NCI-H1105 treated with DMSO at 0.1 percent for 48 hours (cell line): ENCODE measurements around the gene ADH6.
"Not testable (repeated sequence)": the region's sequence is repeated elsewhere in the genome, so short reads cannot be mapped to it uniquely, and the experiment has no call there.

Experiments
- DNase-seq: peaks from one replicate; lab custom pipeline; 2025; lab: John Stamatoyannopoulos, UW

The ADH6 gene

DNA sequence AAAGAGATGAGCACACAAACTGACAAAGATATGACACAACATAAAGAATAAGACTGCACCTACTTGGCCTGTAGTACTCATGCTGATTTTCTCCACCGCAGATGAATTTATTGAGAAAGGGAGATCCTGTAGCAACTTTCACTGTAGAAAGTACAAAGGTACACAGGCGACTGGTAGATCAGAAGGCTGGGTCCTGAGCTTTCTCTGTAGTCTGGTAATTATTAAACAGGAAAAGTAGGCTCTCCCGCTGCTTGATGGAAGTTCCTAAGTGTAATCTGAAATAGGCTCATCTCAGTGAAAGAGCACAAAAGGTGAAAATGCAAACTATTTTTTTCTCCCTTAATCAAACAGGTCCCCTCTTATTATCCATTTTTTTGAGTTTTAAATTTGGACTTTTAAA lies at the start of gene ADH6:
ADH6 (minus strand) TSS at position 175 of the 400 bp plus-strand sequence; CDS start at position 81, 94 bp downstream.
- DNase-seq, result no peak

- no peak for DNase-seq
Observed at GRCh38 chr4:99264927-99265326, 45.9 kb upstream of the ADH6 start.

- no peak for DNase-seq
Observed at GRCh38 chr4:99252746-99253145, 33.7 kb upstream of the ADH6 start.

GRCh38 chr4:99248714-99249113 lies 29.7 kb upstream of the ADH6 start:
- no peak for DNase-seq

DNA sequence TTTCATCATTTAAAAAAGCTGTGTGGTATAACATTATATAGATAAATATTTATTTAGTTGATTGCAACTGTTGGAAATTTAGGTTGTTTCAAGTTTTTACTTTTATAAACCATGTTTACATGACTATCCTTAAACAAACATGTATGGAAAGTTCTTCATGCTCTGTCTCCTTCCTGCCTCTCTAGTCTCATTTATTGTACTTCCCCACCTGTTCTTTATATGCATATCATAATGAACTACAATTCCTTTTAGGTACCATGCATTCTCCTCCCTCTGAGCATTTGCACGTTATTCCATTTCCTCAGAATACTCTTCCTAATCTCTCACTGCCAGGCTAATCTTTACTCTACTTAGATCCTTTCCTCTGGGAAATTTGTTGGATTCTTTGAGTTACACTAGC lies 16.9 kb upstream of the ADH6 start:
- DNase-seq, result no peak

DNA sequence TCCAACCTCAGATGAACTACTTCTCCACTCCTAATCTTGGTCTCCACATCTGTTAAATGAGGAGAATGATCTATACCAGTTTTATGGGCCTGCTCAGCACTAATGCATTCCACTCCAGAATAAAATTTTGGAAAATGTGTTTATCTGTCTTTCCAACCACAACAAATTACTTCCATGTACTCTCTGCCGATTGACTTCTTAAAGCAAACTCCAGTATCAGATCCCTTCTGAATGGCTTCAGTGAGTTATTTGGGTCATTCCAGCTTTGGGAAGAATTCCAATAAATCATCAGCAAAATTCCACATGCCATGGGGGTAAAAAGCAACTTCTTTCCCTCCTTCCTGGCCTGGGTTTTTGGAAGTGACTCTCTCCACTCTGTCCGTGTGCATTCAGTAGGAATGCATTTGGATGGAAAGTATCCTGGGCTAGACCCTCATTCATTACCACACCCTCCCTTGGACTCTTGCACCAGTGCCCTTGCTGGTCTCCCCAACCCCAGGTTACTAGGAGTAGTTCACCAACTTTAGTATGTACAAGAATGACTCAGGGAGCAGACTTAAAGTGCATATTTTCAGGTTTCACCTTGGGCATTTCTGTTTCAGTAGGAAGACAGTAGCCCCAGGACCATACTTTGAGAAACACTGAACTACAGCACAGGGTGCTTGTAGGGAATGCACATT lies 15.4 kb upstream of the ADH6 start:
- DNase-seq, result no peak

GRCh38 chr4:99233397-99233796 lies 14.4 kb upstream of the ADH6 start:
- DNase-seq, result not testable (repeated sequence)

GRCh38 chr4:99228706-99229105 lies 9.7 kb upstream of the ADH6 start:
- not testable (repeated sequence) for DNase-seq

- not testable (repeated sequence) for DNase-seq
Observed at GRCh38 chr4:99227646-99228045, 8.6 kb upstream of the ADH6 start.

GRCh38 chr4:99221980-99222379 lies 2.9 kb upstream of the ADH6 start:
- no peak for DNase-seq

GRCh38 chr4:99219479-99219878 lies 433 bp upstream of the ADH6 start:
- no peak for DNase-seq

DNA sequence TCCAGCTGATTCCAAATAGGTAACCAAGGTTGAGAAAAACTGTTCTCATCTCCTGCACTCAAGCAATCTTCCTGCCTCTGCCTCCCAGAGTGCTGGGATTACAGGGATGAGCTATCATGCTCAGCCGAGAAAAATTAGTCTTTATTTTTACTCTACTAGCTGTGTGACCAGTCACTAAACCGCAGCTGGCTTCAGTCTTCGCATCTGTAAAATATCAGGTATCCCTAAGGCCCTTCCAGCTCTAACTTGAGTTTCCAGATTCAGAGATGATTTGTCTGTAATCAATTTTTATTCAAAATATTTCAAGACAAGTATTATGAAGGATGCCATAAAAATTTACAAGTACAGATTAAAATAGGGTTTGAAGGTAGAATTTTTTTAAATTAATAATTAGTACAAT lies 3.5 kb downstream of the ADH6 start:
- DNase-seq, result no peak

DNA sequence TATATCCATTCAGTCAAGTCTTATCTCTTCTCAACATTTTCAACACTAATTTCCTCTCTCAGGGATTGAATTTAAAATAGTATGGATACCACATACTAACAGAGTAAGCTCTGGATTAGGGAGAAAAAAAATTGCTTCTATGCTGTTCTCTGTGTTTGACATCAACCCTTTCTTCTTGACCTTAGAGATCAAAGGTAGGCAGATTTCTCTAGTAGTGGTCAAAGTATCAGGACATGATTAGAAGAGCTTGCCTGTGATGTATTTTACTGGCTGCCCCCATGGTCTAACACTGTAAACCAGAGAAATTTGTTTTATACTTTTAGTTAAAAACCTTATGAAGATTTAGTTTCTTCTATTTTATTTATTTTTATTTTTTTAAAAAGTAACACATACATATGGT lies 8.3 kb downstream of the ADH6 start:
- DNase-seq, result no peak

DNA sequence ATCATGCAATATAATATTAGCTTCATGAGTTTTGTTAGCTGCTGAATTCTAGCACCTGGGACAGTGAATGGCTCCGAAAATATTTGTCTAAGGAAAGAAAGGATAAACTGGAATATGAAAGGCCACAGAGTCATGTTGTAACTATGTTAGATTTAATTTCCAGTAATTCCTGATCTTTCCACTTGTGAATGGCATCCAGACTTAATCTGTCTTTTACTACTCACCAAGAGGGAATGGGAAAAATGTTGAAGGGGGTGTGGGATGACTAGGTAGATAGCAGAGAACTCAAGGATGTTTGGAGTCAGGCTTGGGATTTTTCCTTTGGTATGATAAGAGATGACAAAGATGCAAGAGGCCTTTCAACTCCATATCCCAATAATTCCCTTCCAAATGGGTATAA lies 9.4 kb downstream of the ADH6 start:
- no peak for DNase-seq

- DNase-seq, result no peak
Observed at GRCh38 chr4:99208719-99209075, 10.3 kb downstream of the ADH6 start.

DNA sequence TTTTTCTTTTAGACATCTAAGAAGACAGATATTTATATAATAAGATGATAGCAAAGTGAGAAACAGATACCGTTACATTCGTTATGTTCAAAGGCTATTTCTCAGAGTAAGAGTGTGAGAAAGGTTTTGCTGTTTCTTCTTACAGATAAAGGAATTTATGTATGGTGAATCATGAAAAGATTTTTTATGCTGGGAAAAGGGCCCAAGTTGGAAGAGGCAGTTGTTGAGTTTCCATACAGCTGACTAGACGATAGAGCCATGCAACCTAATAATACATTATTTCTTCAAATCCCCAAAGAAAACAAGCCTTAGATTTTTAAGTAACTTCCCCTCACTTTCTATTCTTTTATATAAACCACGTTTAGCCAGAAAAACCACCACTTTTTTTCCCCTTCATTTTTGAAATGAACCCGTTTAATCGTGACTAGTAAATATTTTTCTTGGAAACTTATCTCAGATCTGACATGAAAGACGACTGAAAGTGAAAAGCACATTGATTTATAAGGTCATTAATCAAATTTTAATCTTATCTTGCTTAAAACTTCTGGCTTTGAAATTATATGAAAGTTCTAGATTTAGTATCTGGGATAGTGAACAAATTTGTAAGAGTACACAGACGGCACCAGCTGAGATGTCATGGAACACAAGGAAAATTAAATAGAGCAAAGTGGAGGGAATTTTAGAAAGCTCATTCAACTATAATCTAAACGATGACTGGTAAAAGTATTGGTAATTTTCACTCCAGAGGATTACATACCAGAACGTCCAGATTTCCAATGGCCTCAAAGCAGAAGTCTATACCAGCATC lies 10.9 kb downstream of the ADH6 start:
- DNase-seq, result no peak

- DNase-seq, result no peak
Observed at GRCh38 chr4:99207069-99207743, 11.8 kb downstream of the ADH6 start.

- DNase-seq, result no peak
Observed at GRCh38 chr4:99205153-99205979, 13.7 kb downstream of the ADH6 start.

- no peak for DNase-seq
Observed at GRCh38 chr4:99202536-99202935, 16.5 kb downstream of the ADH6 start.

DNA sequence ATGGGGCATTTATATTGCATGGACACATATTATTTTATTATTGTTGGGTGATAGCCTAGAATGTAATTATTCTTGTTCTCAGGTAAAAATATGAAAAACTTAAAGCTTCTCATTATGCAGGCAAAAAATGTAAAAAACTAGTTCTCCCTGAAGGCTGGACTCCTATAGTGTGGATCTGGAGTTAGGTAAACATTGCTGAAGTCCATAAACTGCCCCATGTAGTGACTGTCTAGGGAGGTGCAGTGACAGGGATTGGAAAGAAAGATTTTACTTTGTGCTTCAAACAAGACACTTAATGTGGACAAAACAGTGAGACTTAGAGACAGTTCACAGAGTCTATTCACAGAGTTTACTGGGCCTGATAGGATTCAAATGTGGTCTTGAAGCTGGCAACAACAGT lies 17.0 kb downstream of the ADH6 start:
- no peak for DNase-seq

GRCh38 chr4:99201690-99202089 lies 17.4 kb downstream of the ADH6 start:
- no peak for DNase-seq

DNA sequence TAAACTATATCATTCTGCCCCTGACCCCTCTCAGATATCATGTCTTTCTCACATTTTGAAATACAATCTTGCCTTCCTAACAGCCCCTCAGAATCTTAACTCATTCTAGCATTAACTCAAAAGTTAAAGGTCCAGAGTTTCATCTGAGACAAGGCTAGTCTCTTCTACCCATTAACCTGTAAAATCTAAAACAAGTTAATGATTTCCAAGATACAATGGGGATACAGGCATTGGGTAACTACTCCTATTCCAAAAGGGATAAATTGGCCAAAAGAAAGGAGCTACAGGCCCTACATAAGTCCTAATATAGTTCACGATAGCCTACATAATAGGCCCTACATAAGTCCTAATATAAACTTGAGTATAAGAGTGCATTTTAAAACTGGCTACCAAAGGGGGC lies 18.9 kb downstream of the ADH6 start:
- DNase-seq, result no peak
